Activated CD8-positive, alpha-beta memory T cell treated with anti-CD3 and anti-CD28 coated beads for 48 hours (primary cell): ENCODE results near the gene PRM1.
A peak's percentile ranks its signal among the peaks of the same experiment; 100 is the strongest.
"Not testable (repeated sequence)": the region's sequence is repeated elsewhere in the genome, so short reads cannot be mapped to it uniquely, and the experiment has no call there.

ENCODE experiments used
- DNase-seq, 3 experiments: peaks; one replicate each; pipeline ENCODE4 v3.0.0-alpha.2; 2020; ENCODE audit warnings: low read depth in 2 of 3, low spot score in 2 of 3

Gene PRM1

DNA sequence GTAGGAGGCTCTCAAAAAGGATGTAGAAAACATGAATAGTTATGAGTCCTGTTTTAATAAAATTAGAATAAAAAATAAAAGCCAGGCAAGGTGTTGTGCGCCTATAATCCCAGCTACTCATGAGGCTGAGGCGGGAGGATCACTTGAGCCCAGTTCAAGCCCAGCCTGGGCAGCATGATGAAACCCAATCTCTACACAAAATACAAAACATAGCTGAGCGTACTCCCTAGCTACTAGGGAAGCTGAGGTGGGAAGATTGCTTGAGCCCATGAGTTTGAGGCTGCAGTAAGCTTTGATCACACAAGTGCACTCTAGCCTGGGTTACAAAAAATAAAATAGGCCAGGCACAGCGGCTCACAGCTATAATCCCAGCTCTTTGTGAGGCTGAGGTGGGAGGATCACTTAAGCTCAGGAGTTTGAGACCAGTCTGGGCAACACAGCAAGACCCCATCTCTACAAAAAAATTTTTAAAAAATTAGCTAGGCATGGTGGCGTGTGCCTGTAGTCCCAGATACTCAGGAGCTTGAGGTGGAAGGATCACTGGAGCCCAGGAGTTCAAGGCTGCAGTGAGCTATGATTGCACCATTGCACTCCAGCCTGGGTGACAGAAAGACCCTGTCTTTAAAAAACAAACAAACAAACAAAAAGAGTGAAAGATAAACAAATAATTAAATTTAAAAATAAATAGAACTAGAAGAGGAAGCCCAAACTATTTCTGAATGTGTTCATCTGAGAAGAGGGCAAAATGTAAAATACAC lies 17.2 kb upstream of the PRM1 start:
- DNase-seq: no peak

DNA sequence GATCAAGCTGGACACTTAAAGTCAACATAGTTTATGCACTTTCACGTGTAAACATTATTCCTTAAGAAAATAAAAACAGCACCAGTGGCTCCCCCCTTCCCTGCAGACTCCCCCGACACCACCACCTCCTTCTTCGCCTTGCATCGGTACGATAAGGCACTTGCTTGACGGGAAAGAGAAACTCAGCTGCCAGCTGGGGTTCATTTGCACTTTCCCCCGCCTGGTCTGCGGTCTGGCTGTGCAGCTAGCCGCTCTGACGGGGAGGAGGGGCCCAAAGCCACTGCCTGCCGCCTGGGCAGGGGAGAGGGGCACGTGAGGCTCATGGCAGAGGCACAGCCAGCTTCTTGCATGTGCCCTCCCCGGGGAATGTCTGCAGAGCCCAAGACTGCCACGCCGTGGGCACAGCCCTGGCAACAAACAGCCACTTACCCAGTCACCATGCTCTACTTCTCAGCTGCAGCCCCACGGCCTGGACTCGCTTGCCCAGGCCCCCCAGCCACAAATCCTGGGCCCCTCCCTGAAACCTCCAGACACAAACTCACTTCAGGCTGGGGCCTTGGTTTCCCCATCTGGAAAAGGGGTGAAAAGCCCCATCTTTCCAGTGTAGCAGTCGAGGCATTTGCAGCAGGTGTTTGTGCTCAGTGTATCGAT lies 16.5 kb upstream of the PRM1 start:
- peak; percentile 28 to 41 (median 31) for DNase-seq

DNA sequence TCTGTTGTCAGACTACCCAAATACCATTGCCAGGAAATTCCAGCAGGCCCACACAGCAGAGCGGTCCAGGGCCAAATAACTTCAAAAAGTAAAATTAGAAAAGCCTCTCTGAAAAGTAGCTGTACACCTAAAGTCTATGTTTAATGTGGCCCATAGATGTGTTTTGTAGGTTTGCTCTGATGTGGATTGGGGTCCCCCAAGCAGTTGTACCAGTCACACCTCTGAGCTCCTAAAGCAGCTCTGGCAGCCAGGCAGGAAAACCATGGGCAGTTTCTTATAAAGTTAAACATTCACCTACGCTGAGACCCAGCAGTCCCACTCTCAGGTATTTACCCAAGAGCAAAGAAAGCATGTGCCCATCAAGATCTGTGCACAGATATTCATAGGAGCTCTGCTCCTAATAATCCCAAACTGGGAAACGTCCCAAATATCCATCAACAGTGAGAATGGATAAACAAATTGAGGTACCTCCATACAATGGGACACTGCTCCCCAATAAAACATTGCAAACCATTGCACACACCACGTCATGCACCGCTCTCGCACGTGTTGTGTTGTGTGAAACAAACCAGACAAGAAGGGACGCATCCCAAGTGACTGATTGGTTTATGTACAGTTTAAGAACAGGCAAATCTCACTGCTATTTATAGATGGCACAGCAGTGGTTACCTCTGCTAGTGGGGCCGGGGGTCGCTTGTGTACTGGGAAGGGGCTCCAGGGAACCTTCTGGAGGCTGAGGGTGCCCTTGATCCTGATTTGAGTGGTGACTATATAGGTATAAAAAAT lies 15.8 kb upstream of the PRM1 start:
- no peak for DNase-seq

DNA sequence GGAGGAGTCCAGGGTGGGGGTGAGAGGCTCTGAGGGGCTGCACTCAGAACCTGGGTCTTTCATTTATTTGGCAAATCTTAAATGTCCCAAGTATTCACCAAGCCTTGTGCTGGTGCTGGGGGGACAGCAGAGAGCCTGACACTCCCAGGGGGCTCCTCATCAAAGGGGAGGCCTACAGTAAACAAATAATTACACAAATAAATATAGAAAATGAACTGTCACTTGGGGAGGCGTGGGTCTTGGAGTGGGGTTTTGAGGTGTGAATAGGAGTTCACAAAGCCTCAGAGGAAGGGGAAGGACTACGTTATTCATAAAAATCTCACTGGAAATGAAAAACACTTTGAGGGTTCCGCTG lies 15.2 kb upstream of the PRM1 start:
- no peak for DNase-seq

DNA sequence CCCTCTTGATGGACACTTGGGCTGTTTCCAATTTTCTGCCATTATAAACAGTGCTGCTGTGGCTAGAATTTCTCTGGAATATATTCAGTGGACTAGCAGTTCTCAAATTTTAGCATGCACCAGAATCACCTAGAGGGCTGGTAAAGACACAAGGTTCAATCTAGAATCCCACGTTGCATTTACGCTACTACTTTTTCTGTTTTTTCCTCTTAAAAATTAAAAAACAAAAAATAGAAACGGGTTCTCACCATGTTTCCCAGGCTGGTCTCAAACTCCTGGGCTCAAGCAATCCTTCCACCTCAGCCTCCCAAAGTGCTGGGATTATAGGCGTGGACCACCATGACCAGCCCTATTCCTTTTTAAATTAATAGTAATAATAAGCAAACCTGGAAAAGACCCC lies 14.5 kb upstream of the PRM1 start:
- DNase-seq: no peak

DNA sequence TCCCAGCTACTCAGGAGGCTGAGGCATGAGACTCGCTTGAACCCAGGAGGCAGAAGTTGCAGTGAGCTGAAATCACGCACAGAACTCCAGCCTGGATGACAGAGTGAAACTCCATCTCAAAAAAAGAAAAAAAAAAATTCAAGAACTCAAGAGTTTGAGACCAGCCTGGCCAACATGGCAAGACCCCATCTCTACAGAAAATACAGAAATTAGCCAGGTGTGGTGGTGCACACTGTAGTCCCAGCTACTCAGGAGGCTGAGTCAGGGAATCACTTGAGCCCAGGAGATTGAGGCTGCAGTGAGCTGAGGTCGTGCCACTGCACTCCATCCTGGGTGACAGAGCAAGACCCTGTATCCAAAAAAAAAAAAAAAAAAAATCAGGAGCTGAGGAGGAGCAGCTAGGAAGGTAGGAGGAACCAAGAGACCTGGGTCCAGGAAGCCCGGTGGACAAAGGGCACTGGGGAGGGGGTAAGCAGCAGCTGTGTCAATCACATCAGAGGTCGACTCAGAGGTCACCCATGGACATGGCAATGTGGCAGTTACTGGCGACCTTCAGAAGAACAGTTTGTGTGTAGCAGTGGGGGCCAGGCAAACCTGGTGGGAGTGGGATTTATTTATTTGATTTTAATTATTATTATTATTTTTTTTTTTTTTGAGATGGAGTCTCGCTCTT lies 11.1 kb upstream of the PRM1 start:
- no peak for DNase-seq

DNA sequence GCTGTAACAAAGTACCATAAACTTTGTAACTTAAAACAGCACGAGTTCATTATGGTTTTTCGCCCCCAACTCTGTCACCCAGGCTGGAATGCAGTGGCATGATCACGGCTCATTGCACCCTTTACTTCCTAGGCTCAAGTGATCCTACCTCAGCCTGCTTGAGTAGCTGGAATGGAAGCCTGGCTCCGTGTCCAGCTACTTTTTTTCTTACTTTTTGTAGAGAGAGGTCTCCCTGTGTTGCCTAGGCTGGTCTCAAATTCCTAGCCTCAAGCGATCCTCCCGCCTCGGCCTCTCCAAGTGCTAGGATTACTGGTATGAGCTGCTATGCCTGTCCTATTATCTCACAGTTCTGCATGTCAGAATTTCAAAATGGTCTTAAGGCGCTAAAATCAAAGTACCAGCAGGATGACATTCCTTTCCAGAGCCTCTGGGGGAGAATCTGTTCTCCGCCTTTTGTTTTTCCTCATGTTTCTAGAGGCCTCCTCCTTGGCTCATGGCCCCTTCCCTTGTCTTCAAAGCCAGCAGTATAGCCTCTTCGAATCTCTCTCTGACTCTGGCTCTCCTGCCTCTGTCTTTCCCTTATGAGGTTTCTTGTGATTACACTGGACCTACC lies 10.1 kb upstream of the PRM1 start:
- DNase-seq: no peak

DNA sequence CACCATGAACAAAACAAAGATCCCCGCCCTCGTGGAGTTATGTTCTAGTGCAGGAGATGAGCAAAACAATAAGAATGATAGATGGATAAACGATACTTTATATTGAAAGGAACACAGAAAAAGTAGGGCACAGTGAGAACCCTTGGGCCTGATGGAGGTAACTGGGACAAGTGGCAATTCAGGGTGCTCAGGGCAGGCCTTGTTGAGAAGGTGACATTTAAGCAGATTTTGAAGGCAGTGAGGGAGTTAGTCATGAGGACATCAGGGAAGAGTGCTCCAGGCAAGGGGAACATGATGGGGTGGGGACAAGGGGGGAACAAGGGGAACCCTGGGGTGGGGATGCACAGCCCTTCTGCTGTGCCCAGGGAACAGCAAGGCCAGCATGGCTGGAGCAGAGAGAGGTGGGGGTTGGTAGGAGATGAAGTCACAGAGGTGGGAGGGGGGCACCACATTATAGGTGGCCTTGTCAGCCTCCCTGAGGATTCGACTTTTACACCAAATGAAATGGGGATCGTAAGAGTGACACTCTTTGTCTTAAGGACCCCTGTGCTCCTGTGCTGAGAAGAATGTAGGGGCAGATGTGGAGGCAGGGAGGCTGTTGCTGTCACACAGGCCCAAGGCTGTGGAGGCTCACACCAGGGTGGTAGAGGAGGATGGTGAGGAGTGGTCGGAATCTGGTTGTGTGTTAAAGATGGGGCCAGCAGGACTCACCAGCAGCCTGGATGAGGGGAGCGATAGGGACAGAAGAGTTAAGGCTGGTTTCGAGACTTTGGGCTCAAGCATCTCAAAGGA lies 9.2 kb upstream of the PRM1 start:
- no peak for DNase-seq

DNA sequence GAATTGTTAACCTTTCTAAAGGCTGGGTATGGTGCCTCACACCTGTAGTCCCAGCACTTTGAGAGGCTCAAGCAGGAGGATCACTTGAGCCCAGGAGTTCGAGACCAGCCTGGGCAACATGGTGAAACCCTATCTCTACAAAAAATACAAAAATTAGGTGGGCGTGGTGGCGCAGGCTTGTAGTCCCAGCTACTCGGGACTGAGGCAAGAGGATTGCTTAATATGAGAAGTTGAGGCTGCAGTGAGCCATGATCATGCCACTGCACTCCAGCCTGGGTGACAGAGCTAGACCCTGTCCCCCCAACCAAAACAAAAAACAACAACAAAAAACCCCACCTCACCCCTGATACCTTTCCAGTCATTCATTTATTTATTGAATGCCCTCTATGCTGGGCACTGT lies 8.6 kb upstream of the PRM1 start:
- not testable (repeated sequence) for DNase-seq

DNA sequence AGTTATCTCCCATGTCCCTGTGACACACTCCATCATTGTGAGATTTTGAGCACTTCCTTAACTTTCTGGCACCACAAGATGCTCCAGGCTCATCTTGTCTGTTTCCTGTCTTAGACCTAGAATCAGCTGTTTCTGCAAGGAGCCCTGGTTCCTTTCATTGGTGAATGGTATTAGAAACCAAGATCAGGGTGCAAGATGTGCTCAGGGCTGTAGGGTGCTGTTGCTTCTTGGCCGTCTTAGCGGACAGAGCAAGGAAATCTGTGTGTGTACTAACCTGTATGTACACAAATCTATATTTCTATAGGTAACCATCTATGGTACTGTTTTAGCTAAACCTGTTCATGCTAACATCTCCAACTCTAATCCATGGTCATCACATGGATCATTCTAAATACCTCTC lies 8.1 kb upstream of the PRM1 start:
- DNase-seq: no peak

DNA sequence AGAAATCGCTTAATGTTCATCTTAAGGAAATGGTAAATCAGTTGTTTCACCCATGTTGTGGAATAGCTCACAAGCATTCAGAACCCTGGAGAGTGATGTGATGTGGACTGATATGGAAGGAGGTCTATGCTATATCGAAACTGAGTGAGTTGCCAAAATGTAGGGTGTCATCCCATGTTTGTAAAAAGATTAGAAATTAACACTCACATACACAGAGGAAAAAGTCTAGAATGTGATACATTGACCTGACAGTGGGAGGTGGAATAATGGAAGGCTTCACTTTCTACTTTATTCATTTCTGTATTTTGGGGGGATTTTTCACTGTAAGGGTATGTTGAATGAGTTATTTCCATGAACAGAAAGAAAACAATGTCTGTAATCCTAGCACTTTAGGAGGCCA lies 4.7 kb upstream of the PRM1 start:
- no peak for DNase-seq

DNA sequence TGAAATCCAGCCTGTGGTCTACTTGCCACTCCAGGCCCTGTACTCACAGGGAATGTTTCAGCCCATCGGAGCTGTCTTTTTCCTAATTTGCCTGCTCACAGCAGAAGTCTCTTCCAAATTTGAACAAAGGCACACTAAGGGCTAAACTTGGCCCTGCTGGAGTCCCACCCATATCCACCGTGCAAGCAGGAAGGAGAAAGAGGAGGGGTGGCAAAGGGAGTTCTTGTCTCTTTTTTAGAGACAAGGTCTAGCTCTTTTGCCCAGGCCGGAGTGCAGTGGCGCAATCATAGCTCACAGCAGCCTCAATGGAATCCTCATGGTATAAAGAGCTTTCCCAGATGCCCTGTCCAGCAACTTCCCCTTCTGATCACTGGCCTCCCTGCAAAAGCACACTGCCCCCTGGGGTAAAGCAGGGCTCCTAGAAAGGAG lies 2.7 kb upstream of the PRM1 start:
- DNase-seq: no peak

DNA sequence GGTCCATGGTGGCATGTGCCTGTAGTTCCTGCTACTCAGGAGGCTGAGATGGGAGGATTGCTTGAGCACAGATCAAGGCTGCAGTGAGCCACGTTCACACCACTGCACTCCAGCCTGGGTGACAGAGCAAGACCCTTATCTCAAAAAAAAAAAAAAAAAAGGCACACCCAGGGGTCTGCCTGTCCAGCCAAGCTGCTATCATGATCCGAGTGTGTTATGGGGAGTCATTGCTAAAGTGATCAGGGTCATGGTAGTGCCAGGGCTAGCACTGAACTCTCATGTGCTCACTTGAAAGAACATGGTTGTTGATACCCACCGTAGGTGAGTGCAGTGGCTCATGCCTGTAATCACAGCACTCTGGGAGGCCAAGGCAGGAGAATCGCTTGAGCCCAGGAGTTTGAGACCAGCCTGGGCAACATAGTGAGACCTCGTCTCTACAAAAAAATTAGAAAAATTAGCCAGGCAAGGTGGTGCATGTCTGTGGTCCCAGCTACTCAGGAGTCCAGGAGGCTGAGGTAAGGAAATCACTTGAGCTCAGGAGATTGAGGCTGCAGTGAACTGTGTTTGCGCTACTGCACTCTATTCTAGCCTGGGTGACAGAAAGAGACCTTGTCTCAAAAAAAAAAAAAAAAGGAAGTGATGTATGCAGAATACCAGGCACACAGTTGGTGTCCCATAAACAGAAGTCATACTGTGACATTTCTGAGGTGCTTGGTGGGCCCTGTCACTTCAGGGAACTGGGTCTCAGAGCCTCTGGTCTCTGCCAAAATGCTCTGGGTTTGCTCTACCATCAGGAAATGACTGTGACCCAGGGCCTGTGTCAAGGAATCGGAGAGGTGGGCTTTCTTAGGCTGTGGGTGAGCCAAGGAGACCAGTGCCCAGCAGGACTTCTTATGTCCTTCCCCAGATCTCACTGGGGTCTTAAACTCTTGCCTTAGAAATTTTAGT lies 2.2 kb downstream of the PRM1 start:
- no peak for DNase-seq

DNA sequence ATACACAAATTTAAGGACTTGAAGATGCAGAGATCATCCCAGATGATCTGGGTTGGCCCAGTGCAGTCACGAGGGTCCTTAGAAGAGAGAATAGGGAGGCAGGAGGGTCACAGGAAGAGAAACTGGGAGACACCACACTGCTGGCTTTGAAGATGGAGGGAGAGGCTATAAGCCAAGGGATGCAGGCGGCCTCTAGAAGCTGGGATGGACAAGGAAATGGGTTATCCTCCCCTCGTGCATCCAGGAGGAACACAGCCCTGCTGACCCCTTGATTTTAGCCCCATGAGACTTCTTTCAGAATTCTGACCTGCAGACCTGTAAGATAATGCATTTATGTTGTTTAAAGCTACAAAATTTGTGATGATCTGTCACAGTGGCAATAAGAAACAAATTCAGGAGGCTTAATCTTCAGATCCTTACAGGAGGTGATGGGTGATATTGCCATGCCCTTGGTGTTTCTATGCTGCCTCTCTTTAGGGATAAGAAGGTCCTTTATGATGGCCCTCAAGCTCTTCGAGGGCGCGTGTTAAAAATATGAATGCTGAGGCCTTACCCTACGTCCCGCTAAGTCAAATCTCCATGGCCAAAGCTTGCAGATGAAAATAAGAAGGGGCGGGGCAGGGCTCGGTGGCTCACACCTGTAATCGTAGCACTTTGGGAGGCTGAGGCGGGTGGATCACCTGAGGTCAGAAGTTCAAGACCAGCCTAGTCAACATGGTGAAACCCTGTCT lies 3.4 kb downstream of the PRM1 start:
- DNase-seq: no peak

DNA sequence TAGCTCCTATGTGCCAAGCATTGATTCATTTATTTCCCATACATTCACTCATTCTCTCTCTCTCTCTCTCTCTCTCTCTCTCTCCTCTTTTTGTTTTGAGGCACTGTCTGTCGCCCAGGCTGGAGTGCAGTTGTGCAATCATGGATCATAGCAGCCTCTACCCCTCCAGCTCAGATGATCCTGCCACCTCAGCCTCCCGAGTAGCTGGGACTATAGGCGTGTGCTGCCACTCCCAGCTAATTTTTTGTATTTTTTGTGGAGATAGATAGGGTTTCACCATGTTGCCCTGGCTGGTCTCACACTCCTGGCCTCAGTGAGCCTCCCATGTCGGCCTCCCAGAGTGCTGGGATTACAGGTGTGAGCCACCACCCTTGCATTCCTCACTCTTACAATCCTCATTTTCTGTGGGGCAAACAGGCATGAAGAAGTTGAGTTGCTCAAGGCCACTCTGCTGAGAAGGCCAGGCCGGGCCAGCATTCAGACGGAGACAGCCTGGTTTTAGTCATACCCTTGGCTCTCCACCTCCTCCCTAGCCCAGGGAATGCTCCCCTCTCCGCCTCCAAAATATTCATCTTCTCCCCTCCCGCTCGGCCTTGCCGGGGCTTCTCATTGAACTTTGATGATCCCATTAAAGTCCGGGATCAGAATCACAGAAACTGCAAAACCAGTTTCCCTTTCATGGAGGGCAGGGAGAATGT lies 4.1 kb downstream of the PRM1 start:
- no peak for DNase-seq

DNA sequence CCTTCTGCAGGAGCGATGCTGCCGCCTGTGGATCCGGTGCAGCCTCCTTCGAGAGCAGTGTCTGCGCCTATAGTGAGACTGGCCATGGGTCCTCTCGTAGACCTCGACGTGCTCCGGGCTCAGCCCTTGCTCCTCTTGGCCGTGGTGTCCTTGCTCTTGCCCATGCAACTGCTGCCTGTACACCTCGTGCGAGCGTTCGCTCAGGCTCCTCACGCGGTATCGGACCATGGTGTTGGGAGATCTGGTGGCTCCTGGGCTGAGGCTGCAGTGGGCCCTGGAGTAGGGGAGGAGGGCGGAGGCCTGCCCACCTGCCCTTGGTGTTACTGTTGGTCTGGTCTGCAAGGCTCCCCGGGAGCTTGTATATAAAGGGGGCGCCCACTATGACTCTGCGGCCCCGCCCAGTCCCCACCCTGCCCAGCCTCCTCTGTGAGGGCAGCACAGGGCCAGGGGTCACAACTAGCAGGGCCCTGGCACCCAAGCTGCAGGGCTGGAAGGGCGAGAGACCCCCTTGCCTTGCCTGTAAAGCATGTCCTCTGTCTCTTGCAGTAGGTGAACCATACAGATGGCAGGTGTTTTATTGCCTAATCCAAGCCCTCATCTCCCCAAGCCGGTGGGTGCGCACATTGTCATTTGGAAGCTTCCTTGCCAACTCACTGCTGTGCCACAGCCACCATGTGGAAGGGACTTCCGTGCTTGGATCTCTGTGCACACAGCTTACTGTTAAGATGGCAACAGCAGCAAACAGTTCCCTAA lies 4.8 kb downstream of the PRM1 start, which contains the start of gene PRM2:
PRM2 (minus strand) TSS at position 338 of the 753 bp plus-strand sequence; CDS start at position 228, 110 bp downstream.
- DNase-seq: no peak

DNA sequence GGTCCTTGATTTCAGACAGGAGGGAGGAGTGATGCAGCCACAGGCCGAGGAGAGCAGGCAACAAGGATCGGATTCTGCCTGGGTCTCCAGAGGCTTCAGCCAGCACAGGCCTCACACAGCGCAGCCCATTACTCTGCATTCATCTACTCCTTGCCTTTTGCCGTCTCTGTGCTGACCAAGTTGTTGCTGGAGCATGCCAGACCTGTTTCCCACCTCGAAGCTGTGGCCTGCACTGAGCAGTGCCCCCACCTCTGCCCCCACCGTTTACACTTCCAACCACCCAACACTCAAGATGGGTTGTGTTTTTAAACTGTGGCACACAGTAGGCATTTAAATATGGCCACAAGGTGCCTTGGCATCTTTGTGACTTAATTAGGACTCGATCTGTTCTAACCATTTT lies 6.2 kb downstream of the PRM1 start:
- no peak for DNase-seq
